ENCODE measurements around the gene APOL1. TPM values are rescaled to one million over a fixed set of nuclear protein-coding genes. Genes with fewer than 3 reads are reported as not detected.
"Not testable (repeated sequence)": the region's sequence is repeated elsewhere in the genome, so short reads cannot be mapped to it uniquely, and the experiment has no call there.

The APOL1 gene
- total and polyA plus RNA-seq, 2 of the 13 experiments (the other 11 are each of a cell fraction or from before 2014, with no cell fraction given), result 20.3 to 75.0 TPM

DNA sequence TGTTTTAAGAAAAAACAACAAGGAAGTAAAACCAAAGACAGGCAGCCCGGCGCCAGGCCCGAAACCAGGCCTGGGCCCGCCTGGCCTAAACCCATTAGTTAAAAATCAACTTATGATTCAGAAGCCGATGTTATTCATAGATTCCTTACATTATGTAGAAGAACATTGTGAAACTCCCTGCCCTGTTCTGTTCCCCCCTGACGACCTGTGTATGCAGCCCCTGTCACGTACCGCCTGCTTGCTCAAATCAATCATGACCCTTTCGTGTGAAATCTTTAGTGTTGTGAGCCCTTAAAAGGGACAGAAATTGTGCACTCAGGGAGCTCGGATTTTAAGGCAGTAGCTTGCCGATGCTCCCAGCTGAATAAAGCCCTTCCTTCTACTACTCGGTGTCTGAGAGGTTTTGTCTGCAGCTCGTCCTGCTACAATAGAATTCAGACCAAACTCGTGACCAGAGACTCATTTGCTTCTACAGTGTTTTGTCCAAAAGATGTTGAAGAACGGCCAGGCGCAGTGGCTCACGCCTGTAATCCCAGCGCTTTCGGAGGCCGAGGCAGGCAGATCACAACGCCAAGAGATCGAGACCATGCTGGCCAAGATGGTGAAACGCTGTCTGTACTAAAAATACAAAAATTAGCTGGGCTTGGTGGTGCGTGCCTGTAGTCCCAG, 2.5 kb upstream of the APOL1 start (continued):
- TF ChIP-seq ARID5B (CRISPR knock-in tag; IDR thresholded peaks at IDR 0.05) (peak; percentile 86), THAP11 (CRISPR knock-in tag; IDR thresholded peaks at IDR 0.05) (peak; percentile 29; the same call in 1 of the 2 replicates), ZNF350 (CRISPR knock-in tag; IDR thresholded peaks at IDR 0.05; ENCODE audit: borderline replicate concordance, low read depth) (peak; percentile 17; the same call in 1 of the 2 replicates), KAT8 (CRISPR knock-in tag; IDR thresholded peaks at IDR 0.05) (peak; percentile 61), GATA4 (IDR thresholded peaks at IDR 0.05; ENCODE audit: borderline replicate concordance, low read depth) (peak; percentile 32; the same call in 1 of the 2 replicates), ZSCAN22 (CRISPR knock-in tag; IDR thresholded peaks at IDR 0.05) (0 out of 2 replicates have a peak, but pooled peaks have one; percentile 29), SOX5 (CRISPR knock-in tag; IDR thresholded peaks at IDR 0.05; ENCODE audit: borderline replicate concordance) (peak; percentile 77; the same call in 1 of the 2 replicates), MEIS1 (CRISPR knock-in tag; IDR thresholded peaks at IDR 0.05; ENCODE audit: borderline replicate concordance) (peak; percentile 47; the same call in 1 of the 2 replicates), ATF7 (CRISPR knock-in tag; IDR thresholded peaks at IDR 0.05) (peak; percentile 49; the same call in 1 of the 2 replicates), CEBPB (IDR thresholded peaks at IDR 0.05; ENCODE audit: borderline replicate concordance, low read depth, low read length) (peak; percentile 68; the same call in 1 of the 2 replicates), MED8 (CRISPR knock-in tag; IDR thresholded peaks at IDR 0.05; ENCODE audit: insufficient replicate concordance) (peak; percentile 91), FOXC1 (CRISPR knock-in tag; IDR thresholded peaks at IDR 0.05; ENCODE audit: borderline replicate concordance) (0 out of 2 replicates have a peak, but pooled peaks have one; percentile 54), ELF3 (CRISPR knock-in tag; IDR thresholded peaks at IDR 0.05) (peak; percentile 93), CREM (IDR thresholded peaks at IDR 0.05) (peak; percentile 46; the same call in 1 of the 2 replicates), IRF2 (CRISPR knock-in tag; IDR thresholded peaks at IDR 0.05) (peak; percentile 68; the same call in 1 of the 2 replicates), TCF12 (CRISPR knock-in tag; IDR thresholded peaks at IDR 0.05) (peak; percentile 39; the same call in 1 of the 2 replicates), SAP130 (CRISPR knock-in tag; IDR thresholded peaks at IDR 0.05; ENCODE audit: low read depth) (peak; percentile 81), ASH2L (IDR thresholded peaks at IDR 0.05; ENCODE audit: insufficient read length, low read depth, low read length) (peak; percentile 64), ZNF761 (CRISPR knock-in tag; conservative IDR thresholded peaks at IDR 0.05) (0 out of 2 replicates have a peak, but pooled peaks have one; percentile 3), CREB1 (CRISPR knock-in tag; IDR thresholded peaks at IDR 0.05) (0 out of 2 replicates have a peak, but pooled peaks have one; percentile 18), LCORL (CRISPR knock-in tag; IDR thresholded peaks at IDR 0.05) (peak; percentile 88)
- not testable (repeated sequence) for TF ChIP-seq ATF7 (IDR thresholded peaks at IDR 0.05); CREM (CRISPR knock-in tag; IDR thresholded peaks at IDR 0.05); TCF12 (IDR thresholded peaks at IDR 0.05); CREB1 (IDR thresholded peaks at IDR 0.05); LCORL (IDR thresholded peaks at IDR 0.05)
- TF ChIP-seq, protein P1, sequence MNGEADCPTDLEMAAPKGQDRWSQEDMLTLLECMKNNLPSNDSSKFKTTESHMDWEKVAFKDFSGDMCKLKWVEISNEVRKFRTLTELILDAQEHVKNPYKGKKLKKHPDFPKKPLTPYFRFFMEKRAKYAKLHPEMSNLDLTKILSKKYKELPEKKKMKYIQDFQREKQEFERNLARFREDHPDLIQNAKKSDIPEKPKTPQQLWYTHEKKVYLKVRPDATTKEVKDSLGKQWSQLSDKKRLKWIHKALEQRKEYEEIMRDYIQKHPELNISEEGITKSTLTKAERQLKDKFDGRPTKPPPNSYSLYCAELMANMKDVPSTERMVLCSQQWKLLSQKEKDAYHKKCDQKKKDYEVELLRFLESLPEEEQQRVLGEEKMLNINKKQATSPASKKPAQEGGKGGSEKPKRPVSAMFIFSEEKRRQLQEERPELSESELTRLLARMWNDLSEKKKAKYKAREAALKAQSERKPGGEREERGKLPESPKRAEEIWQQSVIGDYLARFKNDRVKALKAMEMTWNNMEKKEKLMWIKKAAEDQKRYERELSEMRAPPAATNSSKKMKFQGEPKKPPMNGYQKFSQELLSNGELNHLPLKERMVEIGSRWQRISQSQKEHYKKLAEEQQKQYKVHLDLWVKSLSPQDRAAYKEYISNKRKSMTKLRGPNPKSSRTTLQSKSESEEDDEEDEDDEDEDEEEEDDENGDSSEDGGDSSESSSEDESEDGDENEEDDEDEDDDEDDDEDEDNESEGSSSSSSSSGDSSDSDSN (CRISPR knock-in tag; IDR thresholded peaks at IDR 0.05), result 0 out of 2 replicates have a peak, but pooled peaks have one; percentile 17
